Measurements from ENCODE around the gene SERHL2. TPM values are rescaled to one million over a fixed set of nuclear protein-coding genes. Genes with fewer than 3 reads are reported as not detected.
"Not testable (repeated sequence)": the region's sequence is repeated elsewhere in the genome, so short reads cannot be mapped to it uniquely, and the experiment has no call there.

The SERHL2 gene
- total and polyA plus RNA-seq, 2 experiments from 2014 or later, result 2.7 to 5.2 TPM

DNA sequence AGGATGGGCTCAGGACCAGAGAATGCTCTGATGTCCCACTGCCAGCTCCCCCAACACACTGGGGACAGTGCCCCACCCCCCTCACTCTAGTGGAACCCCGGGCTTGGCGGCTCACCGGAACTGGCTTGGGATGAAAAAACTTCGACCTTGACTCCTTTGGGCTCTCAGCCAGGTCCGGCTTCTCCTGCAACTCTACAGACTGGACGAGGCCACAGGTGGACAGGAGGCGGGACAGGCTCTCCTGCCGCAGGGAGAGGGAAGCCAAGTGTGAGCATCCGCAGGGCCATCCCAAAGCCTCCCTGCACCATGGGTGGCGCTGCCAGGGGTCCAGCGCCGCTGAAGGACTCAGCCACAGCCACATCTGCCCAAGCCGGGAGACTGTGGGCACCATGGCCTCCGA, 37.9 kb upstream of the SERHL2 start:
- DNase-seq (ENCODE audit: low read depth in 1 of 2, low spot score in 1 of 2), result no peak
- no peaks in the 10 kb centered on the region for H3K4me1 ChIP-seq (ENCODE audit: low read depth)
- H3K9me3 ChIP-seq (ENCODE audit: low read depth), result no peaks in the 10 kb centered on the region
- no peaks in the 10 kb centered on the region for H3K27me3 ChIP-seq
- no peak overlapping the region for H3K4me3 ChIP-seq
- no peak overlapping the region for H3K27ac ChIP-seq
- peaks cover 2% of the 10 kb centered on the region for H3K36me3 ChIP-seq
- TF ChIP-seq, protein P1, sequence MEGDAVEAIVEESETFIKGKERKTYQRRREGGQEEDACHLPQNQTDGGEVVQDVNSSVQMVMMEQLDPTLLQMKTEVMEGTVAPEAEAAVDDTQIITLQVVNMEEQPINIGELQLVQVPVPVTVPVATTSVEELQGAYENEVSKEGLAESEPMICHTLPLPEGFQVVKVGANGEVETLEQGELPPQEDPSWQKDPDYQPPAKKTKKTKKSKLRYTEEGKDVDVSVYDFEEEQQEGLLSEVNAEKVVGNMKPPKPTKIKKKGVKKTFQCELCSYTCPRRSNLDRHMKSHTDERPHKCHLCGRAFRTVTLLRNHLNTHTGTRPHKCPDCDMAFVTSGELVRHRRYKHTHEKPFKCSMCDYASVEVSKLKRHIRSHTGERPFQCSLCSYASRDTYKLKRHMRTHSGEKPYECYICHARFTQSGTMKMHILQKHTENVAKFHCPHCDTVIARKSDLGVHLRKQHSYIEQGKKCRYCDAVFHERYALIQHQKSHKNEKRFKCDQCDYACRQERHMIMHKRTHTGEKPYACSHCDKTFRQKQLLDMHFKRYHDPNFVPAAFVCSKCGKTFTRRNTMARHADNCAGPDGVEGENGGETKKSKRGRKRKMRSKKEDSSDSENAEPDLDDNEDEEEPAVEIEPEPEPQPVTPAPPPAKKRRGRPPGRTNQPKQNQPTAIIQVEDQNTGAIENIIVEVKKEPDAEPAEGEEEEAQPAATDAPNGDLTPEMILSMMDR (IDR thresholded peaks at IDR 0.05; ENCODE audit: low read depth, low read length), result no peak

DNA sequence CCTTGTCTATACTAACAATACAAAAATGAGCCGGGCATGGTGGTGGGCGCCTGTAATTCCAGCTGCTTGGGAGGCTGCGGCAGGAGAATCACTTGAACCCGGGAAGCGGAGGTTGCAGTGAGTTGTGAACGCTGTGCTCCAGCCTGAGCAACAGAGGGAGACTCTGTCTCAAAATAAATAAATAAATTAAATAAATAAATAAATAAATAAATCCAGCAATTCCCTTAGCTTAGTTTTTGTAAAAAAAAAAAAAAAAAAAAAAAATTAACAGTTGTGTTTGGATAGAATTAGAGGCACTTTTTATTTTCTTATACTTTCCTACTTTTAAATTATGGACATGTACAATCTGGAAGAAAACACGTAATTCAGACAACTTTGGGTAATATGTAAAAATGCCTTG, 36.7 kb upstream of the SERHL2 start:
- not testable (repeated sequence) for H3K27ac ChIP-seq; H3K9me3 ChIP-seq (ENCODE audit: low read depth); H3K4me1 ChIP-seq (ENCODE audit: low read depth); H3K36me3 ChIP-seq; H3K27me3 ChIP-seq; H3K4me3 ChIP-seq; DNase-seq (ENCODE audit: low read depth in 1 of 2, low spot score in 1 of 2)

DNA sequence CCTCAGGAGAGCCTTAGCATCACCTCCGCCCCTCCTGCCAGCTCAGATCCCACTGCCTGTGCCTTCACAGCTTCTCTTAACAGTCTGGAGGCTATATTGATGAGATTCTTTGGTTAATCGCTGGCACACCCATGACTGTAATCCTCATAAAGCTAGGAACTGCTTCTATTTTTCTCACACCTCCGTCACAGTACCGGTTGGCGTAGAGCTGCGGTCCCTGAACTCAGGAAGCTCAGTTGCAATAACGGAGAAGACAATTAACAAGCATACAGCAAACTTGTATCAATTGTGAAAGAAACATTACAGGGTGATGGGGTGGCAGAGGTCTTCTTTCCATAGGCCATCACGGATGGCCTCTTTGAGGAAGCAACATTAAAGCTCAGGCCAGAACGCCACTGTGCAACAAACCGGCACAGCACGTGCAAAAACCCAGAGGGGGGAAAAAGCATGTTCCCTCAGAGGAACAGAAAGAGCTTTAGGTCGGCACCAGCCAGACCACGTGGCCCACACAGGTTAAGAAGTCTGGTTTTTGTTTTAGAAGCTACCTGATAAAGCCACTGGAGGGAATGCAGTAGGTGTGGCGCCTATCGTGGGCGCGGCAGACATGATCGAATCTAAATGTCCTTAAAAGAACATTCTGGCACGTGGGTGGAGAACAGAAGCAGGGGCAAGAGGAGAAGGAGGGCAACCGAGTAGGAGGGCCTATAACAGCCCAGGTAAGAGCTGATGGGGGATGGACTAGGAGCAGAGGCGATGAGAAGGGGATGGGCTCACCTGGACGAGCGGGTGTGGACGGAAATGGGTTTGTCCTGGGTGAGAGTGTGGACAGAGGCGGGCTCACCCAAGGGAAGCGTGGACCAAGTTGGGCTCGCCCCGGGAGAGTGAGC, 34.9 kb upstream of the SERHL2 start:
- not testable (repeated sequence) for DNase-seq (ENCODE audit: low read depth in 1 of 2, low spot score in 1 of 2); H3K36me3 ChIP-seq; H3K27ac ChIP-seq; H3K4me1 ChIP-seq (ENCODE audit: low read depth); H3K27me3 ChIP-seq; H3K9me3 ChIP-seq (ENCODE audit: low read depth)
- H3K4me3 ChIP-seq, result peak overlapping the region; percentile 65

DNA sequence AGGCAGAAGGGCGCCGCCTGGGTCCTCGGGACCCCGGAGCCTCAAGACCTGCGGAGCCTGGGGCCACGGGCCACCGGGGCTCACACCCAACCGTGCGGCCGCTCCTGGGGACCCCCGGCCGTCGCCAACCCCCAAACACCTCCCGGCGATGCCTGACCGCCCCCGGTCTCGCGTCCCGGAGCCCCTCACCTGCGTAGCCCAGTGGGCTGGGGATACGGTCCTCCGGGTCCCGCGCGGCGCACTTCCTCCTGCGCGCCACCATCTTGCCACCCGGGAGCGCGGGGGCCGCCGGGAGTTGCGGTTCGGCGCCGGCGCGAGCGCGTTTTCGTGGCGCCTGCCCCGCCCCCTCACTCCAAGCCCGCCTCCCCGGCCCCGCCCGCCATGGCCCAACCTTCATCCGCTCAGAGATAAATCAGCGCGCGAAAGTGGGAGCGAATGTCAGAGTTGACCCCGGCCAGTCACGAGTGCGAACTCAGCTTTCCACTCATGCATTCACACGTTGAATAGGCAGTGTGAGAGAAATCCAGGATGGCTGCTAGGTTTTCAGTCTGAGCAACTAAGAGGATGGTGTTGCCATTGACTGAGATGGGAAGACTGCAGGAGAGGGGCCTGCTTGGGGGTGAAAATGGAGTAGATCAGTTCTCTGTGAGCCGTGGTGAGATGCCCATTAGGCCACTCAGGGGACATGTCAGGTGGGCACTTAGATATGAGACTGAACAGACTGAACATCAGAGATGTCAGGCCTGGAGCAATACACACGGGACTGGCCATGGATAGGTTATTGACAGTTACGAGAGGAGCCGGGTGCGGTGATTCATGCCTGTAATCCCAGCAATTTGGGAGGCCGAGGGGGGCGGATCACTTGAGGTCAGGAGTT, 34.0 kb upstream of the SERHL2 start, which contains the start of gene RRP7A:
Gene RRP7A, minus strand, starts transcription at position 272 of the 877 bp plus-strand sequence. Its CDS starts 10 bp downstream, at position 262.
- no peaks in the 10 kb centered on the region for H3K9me3 ChIP-seq (ENCODE audit: low read depth)
- H3K4me3 ChIP-seq, result peak within 1 kb of the TSS; percentile 65
- peaks cover 2% of the 10 kb centered on the region for H3K36me3 ChIP-seq
- H3K27me3 ChIP-seq, result no peaks in the 10 kb centered on the region
- TF ChIP-seq, protein P1 (IDR thresholded peaks at IDR 0.05; ENCODE audit: low read depth, low read length), result no peak
- no peak within 1 kb of the TSS for H3K27ac ChIP-seq
- peak; percentile 81 to 84 for DNase-seq (ENCODE audit: low read depth in 1 of 2, low spot score in 1 of 2)
- no peaks in the 10 kb centered on the region for H3K4me1 ChIP-seq (ENCODE audit: low read depth)

DNA sequence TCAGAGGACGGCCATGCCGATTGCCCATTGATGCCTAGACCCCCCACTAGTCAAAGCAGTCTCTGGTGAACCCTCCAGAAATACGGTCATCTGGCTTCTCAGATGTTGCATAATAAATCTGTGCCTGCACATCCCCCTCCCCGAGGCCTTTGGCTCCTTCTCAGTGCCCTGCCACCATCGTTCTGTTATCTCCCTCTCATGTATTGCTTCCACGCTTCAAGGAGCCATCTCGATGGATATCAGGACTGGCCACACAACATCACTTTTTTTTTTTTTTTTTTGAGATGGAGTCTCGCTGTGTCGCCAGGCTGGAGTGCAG, 32.6 kb upstream of the SERHL2 start:
- Histone ChIP-seq H3K4me3 (no peak overlapping the region), H3K27me3 (no peaks in the 10 kb centered on the region), H3K4me1 (ENCODE audit: low read depth) (no peaks in the 10 kb centered on the region), H3K36me3 (no peaks in the 10 kb centered on the region), H3K27ac (no peak overlapping the region), H3K9me3 (ENCODE audit: low read depth) (no peaks in the 10 kb centered on the region)
- TF ChIP-seq, protein P1 (IDR thresholded peaks at IDR 0.05; ENCODE audit: low read depth, low read length), result no peak
- DNase-seq (ENCODE audit: low read depth in 1 of 2, low spot score in 1 of 2), result no peak

DNA sequence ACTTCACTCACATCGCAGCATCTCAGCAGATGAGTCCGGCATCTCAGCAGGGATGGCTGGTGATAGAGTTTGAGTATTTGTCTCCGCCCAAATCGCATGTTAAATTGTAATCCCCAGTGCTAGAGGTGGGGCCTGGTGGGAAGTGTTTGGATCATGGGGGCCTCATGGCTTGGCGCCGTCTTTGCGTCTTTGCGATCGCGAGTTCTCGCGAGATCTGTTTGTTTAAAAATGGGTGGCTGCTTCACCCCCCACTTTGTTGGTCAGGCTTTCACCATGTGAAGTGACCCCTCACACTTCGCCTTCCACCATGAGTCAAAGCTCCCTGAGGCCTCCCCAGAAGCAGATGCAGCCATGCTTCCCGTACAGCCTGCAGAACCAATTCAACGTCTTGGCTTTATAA, 31.2 kb upstream of the SERHL2 start:
- DNase-seq (ENCODE audit: low read depth in 1 of 2, low spot score in 1 of 2), result no peak
- TF ChIP-seq, protein P1 (IDR thresholded peaks at IDR 0.05; ENCODE audit: low read depth, low read length), result no peak

More for the DNA sequence above, 31.2 kb upstream of the SERHL2 start:
- Histone ChIP-seq H3K36me3 (no peaks in the 10 kb centered on the region), H3K9me3 (ENCODE audit: low read depth) (no peaks in the 10 kb centered on the region), H3K4me1 (ENCODE audit: low read depth) (no peaks in the 10 kb centered on the region), H3K4me3 (no peak overlapping the region), H3K27me3 (no peaks in the 10 kb centered on the region), H3K27ac (no peak overlapping the region)

Measured in cardiac muscle cell (in vitro differentiated cells and primary cell).